Vein endothelial cell (primary cell): ENCODE results near the gene ATXN1. TPM values are rescaled to one million over a fixed set of nuclear protein-coding genes. Genes with fewer than 3 reads are reported as not detected.

Experiments
- total RNA-seq: library from RNA; depleted of rRNA; stranded (reverse); fragments of >200 nt; gene quantifications from 2 replicates; pipeline ENCODE4 v1.2.3, GENCODE V29; 2012

ATXN1 gene
- total RNA-seq = 22.2 and 31.4 TPM in 2 replicates

GRCh38 chr6:16760516-16761470 lies at the start of gene ATXN1:
Gene ATXN1, minus strand, starts transcription at chr6:16761460.

